Stimulated activated CD8-positive, alpha-beta memory T cell treated with anti-CD3 and anti-CD28 coated beads, Interleukin-4, amount 100 ng/mL, for 48 hours (primary cell): ENCODE measurements around the gene DICER1.
"Not testable (repeated sequence)": the region's sequence is repeated elsewhere in the genome, so short reads cannot be mapped to it uniquely, and the experiment has no call there.

ENCODE experiments used
- DNase-seq: peaks from one replicate; pipeline ENCODE4 v3.0.0-alpha.2; 2020

DICER1 gene

GRCh38 chr14:95157327-95158189 lies at the start of gene DICER1:
DICER1 (minus strand) TSS chr14:95157529; CDS start chr14:95133458, 24,071 bp downstream.
- peak; percentile 98 for DNase-seq

- DNase-seq, result no peak
These were observed 49.2 kb upstream of the DICER1 start for GRCh38 chr14:95206534-95206933.

GRCh38 chr14:95204705-95205104 lies 47.4 kb upstream of the DICER1 start:
- DNase-seq, result no peak

- not testable (repeated sequence) for DNase-seq
These were observed 44.4 kb upstream of the DICER1 start for GRCh38 chr14:95201745-95202144.

- no peak for DNase-seq
These were observed 43.1 kb upstream of the DICER1 start for GRCh38 chr14:95200404-95200803.

GRCh38 chr14:95199298-95199983 lies 42.1 kb upstream of the DICER1 start:
- no peak for DNase-seq

- no peak for DNase-seq
These were observed 41.0 kb upstream of the DICER1 start for GRCh38 chr14:95198320-95198719.

GRCh38 chr14:95197551-95197950 lies 40.2 kb upstream of the DICER1 start:
- DNase-seq, result no peak

- no peak for DNase-seq
These were observed 39.7 kb upstream of the DICER1 start for GRCh38 chr14:95196826-95197545.

GRCh38 chr14:95196268-95196667 lies 38.9 kb upstream of the DICER1 start:
- DNase-seq, result no peak

- DNase-seq, result no peak
These were observed 37.7 kb upstream of the DICER1 start for GRCh38 chr14:95195031-95195430.

GRCh38 chr14:95193081-95193480 lies 35.8 kb upstream of the DICER1 start:
- DNase-seq, result no peak

GRCh38 chr14:95192311-95192710 lies 35.0 kb upstream of the DICER1 start:
- no peak for DNase-seq

- no peak for DNase-seq
These were observed 34.3 kb upstream of the DICER1 start for GRCh38 chr14:95191445-95192199.

GRCh38 chr14:95190857-95191256 lies 33.5 kb upstream of the DICER1 start:
- no peak for DNase-seq

- DNase-seq, result no peak
These were observed 33.1 kb upstream of the DICER1 start for GRCh38 chr14:95190346-95190840.

GRCh38 chr14:95189367-95190132 lies 32.2 kb upstream of the DICER1 start:
- DNase-seq, result no peak

GRCh38 chr14:95188380-95188779 lies 31.1 kb upstream of the DICER1 start:
- no peak for DNase-seq

- DNase-seq, result no peak
These were observed 28.6 kb upstream of the DICER1 start for GRCh38 chr14:95185767-95186392.

- DNase-seq, result no peak
These were observed 27.9 kb upstream of the DICER1 start for GRCh38 chr14:95185033-95185766.

- DNase-seq, result no peak
These were observed 27.1 kb upstream of the DICER1 start for GRCh38 chr14:95184413-95184790.
